Right atrium auricular region (tissue), 2 donors: Measurements from ENCODE around the gene HCK. TPM values are rescaled to one million over a fixed set of nuclear protein-coding genes. Genes with fewer than 3 reads are reported as not detected.

Experiments used
- DNase-seq: peaks from one replicate; pipeline ENCODE4 v3.0.0-alpha.2; 2019; ENCODE audit warnings: low spot score
- H3K27ac ChIP-seq, 2 donors: fragments of 200-600 bp; sonication (generic); 1 replicate in 1 of 2; 2 replicates in 1 of 2; pipeline ENCODE4 v1.5.1; 2016 to 2019
- H3K27me3 ChIP-seq, 2 donors: fragments of 200-600 bp; sonication (generic); one replicate each; pipeline versions ENCODE4 v1.5.1 to v1.6.0; 2017 to 2019
- H3K36me3 ChIP-seq: fragments of 200-600 bp; sonication (generic); one replicate; pipeline ENCODE4 v1.5.1; 2016
- H3K4me1 ChIP-seq, 2 donors: fragments of 200-600 bp; sonication (generic); one replicate each; pipeline versions ENCODE4 v1.5.1 to v1.6.0; 2017 to 2019
- H3K4me3 ChIP-seq, 2 donors: fragments of 200-600 bp; sonication (generic); 1 replicate in 1 of 2; 2 replicates in 1 of 2; pipeline ENCODE4 v1.5.1; 2017 to 2019; ENCODE audit warnings: mild to moderate bottlenecking in 1 of 2, moderate library complexity in 1 of 2
- H3K9me3 ChIP-seq, 2 donors: fragments of 200-600 bp; sonication (generic); one replicate each; pipeline ENCODE4 v1.5.1; 2019
- total RNA-seq, 2 donors: library from RNA; depleted of rRNA; stranded (reverse); fragments of >200 nt; gene quantifications; one replicate each; pipeline ENCODE4 v1.1.0, GENCODE V29; 2016
- TF ChIP-seq, protein P1 (sequence below), 2 donors: fragments of 200-600 bp; sonication (generic); IDR thresholded peaks; one replicate each; pipeline ENCODE4 v1.5.1; 2019; ENCODE audit warnings: antibody characterized with exemption in 2 of 2

HCK gene
- total RNA-seq, 2 donors from 2014 or later, result 2.3 to 9.2 TPM

DNA sequence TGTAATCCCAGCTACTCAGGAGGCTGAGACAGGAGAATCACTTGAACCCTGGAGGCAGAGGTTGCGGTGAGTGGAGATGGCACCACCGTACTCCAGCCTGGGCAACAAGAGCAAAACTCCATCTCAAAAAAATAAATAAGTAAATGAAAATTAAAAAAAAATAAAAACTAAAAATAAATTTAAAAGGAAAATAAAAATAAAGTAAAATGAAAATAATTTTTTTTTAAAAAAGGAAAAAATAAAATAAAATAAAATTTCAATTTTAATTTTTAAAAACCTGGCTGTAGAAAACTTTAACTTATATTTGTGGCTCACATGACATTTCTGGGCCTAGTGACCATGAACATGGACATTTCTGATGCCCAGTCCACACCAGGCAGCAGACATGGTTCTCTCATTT is 16.1 kb downstream of the HCK start:
- Histone ChIP-seq H3K27ac (no peak overlapping the region), H3K36me3 (no peaks in the 10 kb centered on the region), H3K27me3 (no peaks in the 10 kb centered on the region), H3K9me3 (no peaks in the 10 kb centered on the region), H3K4me3 (no peak overlapping the region), H3K4me1 (no peaks in the 10 kb centered on the region)
- TF ChIP-seq, protein P1, sequence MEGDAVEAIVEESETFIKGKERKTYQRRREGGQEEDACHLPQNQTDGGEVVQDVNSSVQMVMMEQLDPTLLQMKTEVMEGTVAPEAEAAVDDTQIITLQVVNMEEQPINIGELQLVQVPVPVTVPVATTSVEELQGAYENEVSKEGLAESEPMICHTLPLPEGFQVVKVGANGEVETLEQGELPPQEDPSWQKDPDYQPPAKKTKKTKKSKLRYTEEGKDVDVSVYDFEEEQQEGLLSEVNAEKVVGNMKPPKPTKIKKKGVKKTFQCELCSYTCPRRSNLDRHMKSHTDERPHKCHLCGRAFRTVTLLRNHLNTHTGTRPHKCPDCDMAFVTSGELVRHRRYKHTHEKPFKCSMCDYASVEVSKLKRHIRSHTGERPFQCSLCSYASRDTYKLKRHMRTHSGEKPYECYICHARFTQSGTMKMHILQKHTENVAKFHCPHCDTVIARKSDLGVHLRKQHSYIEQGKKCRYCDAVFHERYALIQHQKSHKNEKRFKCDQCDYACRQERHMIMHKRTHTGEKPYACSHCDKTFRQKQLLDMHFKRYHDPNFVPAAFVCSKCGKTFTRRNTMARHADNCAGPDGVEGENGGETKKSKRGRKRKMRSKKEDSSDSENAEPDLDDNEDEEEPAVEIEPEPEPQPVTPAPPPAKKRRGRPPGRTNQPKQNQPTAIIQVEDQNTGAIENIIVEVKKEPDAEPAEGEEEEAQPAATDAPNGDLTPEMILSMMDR (IDR thresholded peaks at IDR 0.05), result no peak
- DNase-seq, result no peak

DNA sequence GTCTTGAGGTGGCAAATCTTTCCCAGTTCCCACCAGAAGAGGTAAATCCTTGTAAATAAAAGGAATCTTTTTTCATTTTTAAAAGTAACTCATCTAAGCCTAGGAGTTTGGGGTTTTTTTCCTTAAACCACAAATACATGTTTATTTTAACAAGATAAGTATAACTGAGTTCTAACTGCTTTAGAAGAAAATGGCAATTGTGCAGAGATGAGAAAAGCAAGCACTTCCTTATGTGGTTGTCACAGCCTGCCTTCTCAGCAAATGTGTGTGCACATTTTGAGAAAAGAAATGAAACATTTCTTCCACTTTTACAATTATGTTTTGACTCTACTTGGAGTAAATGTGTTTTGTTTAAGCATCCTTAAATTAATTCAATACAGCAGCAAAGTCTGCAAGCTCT is 17.7 kb downstream of the HCK start:
- Histone ChIP-seq H3K9me3 (no peaks in the 10 kb centered on the region), H3K27ac (no peak overlapping the region), H3K36me3 (no peaks in the 10 kb centered on the region), H3K4me1 (no peaks in the 10 kb centered on the region), H3K4me3 (no peak overlapping the region), H3K27me3 (no peaks in the 10 kb centered on the region)
- TF ChIP-seq, protein P1 (IDR thresholded peaks at IDR 0.05), result no peak
- DNase-seq, result no peak

DNA sequence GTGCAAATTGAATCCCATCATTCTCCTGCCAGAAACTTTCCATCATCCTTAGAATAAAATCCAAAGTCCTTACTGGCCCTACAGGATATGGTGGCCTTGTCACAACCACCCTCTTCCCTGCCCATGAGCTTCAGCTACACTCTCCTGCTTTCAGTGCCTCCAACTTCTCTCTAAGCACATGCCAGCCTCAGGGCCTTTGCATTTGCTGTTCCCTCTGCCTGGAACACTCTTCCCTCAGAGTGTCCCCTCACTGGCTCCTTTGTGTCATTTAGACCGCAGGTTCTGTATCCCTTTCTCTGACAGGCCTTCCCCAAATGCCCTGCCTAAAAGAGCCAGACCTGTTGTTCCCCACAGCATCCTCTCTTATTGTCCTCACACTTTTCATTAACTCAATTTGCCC is 18.2 kb downstream of the HCK start:
- no peaks in the 10 kb centered on the region for H3K4me1 ChIP-seq
- no peak overlapping the region for H3K4me3 ChIP-seq
- DNase-seq, result no peak
- H3K9me3 ChIP-seq, result no peaks in the 10 kb centered on the region
- H3K27ac ChIP-seq, result no peak overlapping the region
- H3K36me3 ChIP-seq, result no peaks in the 10 kb centered on the region
- no peaks in the 10 kb centered on the region for H3K27me3 ChIP-seq
- TF ChIP-seq, protein P1 (IDR thresholded peaks at IDR 0.05), result no peak

DNA sequence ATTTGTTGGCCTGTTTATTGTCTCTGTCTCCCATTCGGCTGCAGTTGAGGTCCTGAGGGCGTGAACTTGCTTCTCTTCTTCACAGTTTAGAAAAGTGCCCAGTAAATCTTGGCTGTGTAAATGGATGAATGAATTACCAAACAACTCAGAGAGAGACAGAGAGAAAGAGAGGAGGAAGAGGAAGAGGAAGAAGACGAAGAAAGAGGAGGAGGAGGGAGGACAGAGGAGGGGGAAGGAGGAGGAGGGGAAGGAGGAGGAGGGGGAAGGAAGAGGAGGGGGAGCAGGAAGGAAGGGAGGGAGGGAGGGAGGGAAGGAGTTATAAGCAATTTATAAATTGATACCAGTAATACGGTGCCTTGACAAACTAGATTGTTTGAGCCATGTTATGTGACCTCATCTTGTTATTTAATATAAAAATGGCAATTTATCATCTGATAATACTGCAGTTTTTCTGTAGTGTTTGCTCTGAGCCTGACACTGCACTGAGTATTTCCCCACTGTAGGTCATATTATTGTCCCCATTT is 18.7 kb downstream of the HCK start:
- Histone ChIP-seq H3K27ac (no peak overlapping the region), H3K36me3 (no peaks in the 10 kb centered on the region), H3K4me1 (no peaks in the 10 kb centered on the region), H3K9me3 (no peaks in the 10 kb centered on the region), H3K27me3 (no peaks in the 10 kb centered on the region), H3K4me3 (no peak overlapping the region)
- TF ChIP-seq, protein P1 (IDR thresholded peaks at IDR 0.05), result no peak
- DNase-seq, result no peak

DNA sequence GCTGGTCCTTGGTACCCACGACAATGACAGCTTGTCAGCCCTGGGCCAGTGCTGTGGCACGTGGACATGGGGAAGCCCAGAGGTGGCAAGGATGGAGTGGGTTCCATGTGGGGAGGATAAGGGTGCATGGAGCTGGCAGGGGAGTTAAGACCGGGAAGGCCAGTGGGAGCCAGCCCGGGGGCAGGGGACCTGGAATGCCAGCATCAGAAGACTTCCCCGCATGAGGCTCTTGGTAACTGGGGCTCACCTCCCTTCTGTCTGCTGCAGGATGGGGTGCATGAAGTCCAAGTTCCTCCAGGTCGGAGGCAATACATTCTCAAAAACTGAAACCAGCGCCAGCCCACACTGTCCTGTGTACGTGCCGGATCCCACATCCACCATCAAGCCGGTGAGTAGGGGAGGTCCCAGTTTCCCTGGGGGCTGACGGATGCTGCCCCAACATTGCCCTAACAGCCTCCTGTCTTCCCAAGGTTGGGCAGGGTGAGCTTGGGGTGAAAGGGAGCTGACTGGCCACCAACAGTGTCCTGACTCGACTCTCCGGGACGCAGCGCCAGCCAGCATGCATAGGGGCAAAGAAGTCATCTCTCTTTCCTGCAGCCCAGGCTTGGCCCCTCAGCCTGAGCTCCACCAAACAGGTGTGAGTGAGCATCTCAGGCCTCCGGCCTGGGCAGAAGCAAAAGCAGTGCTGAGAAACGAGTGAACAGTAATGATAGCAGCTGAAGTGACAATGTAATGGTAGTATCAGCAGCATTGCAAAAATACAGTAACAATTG is 19.5 kb downstream of the HCK start:
- Histone ChIP-seq H3K27ac (no peak overlapping the region), H3K27me3 (no peaks in the 10 kb centered on the region), H3K4me3 (no peak overlapping the region), H3K36me3 (no peaks in the 10 kb centered on the region), H3K9me3 (no peaks in the 10 kb centered on the region), H3K4me1 (no peaks in the 10 kb centered on the region)
- TF ChIP-seq, protein P1 (IDR thresholded peaks at IDR 0.05), result no peak
- no peak for DNase-seq
